Gastroesophageal sphincter (tissue), 4 donors: Measurements from ENCODE around the gene DERA. TPM values are rescaled to one million over a fixed set of nuclear protein-coding genes. Genes with fewer than 3 reads are reported as not detected.
"Not testable (repeated sequence)": the region's sequence is repeated elsewhere in the genome, so short reads cannot be mapped to it uniquely, and the experiment has no call there.

Experiments used
- ATAC-seq: fragments of 150-250 bp; one replicate; pipeline ENCODE4 v1.9.1; 2016; ENCODE audit warnings: mild to moderate bottlenecking, moderate library complexity
- H3K27ac ChIP-seq, 4 donors: fragments of 200-600 bp; sonication (generic) in 3 of 4; 1 replicate in 3 of 4; 2 replicates in 1 of 4; pipeline ENCODE4 v1.5.1; 2016 to 2019
- H3K27me3 ChIP-seq: fragments of 200-600 bp; sonication (generic); one replicate; pipeline ENCODE4 v1.5.1; 2019
- H3K36me3 ChIP-seq, 2 donors: fragments of 200-600 bp; sonication (generic); one replicate each; pipeline ENCODE4 v1.5.1; 2019; ENCODE audit warnings: control low read depth in 1 of 2
- H3K4me1 ChIP-seq, 3 donors: fragments of 200-600 bp; sonication (generic); 1 replicate in 2 of 3; 2 replicates in 1 of 3; pipeline ENCODE4 v1.5.1; 2016 to 2019; ENCODE audit warnings: control low read depth in 2 of 3
- H3K4me3 ChIP-seq, 2 donors: fragments of 200-600 bp; sonication (generic); one replicate each; pipeline ENCODE4 v1.5.1; 2019; ENCODE audit warnings: mild to moderate bottlenecking in 1 of 2, moderate library complexity in 1 of 2
- H3K9me3 ChIP-seq, 3 donors: fragments of 200-600 bp; sonication (generic); one replicate each; pipeline ENCODE4 v1.5.1; 2017 to 2019; ENCODE audit warnings: control low read depth in 2 of 3
- EP300 ChIP-seq: sonication (generic); formaldehyde crosslinking; IDR thresholded peaks from one replicate; pipeline ENCODE4 v1.6.1; 2017; ENCODE audit warnings: antibody characterized with exemption, mild to moderate bottlenecking
- POLR2A ChIP-seq, 2 donors: fragments of 450-650 bp; IDR thresholded peaks; one replicate each; pipeline ENCODE4 v1.6.1; 2017; ENCODE audit warnings: antibody characterized with exemption in 2 of 2, mild to moderate bottlenecking in 2 of 2, moderate library complexity in 1 of 2
- POLR2AphosphoS5 ChIP-seq: sonication (generic); formaldehyde crosslinking; IDR thresholded peaks from one replicate; pipeline ENCODE4 v1.6.1; 2017; ENCODE audit warnings: antibody characterized with exemption
- WGBS, 2 donors: methylation state at CpG; one replicate each; pipeline ENCODE4 v1.1.5; 2018; ENCODE audit warnings: low coverage in 1 of 2; 5-methylcytosine and 5-hydroxymethylcytosine counted together
- total RNA-seq, 4 donors: library from RNA; depleted of rRNA; stranded (reverse); fragments of >200 nt; gene quantifications; one replicate each; pipeline ENCODE4 v1.1.0, GENCODE V29; 2016
- TF ChIP-seq, protein P1 (sequence below), 4 experiments: fragments of 200-600 bp in 2 of 4; fragments of 450-650 bp in 2 of 4; sonication (generic) in 1 of 4; IDR thresholded peaks; one replicate each; pipeline ENCODE4 v1.5.1; 2017 to 2019; ENCODE audit warnings: antibody characterized with exemption in 4 of 4, mild to moderate bottlenecking in 2 of 4, moderate library complexity in 2 of 4

Gene DERA
- total RNA-seq, 4 donors from 2014 or later = 35.9 to 67.4 (median 52.5) TPM

DNA sequence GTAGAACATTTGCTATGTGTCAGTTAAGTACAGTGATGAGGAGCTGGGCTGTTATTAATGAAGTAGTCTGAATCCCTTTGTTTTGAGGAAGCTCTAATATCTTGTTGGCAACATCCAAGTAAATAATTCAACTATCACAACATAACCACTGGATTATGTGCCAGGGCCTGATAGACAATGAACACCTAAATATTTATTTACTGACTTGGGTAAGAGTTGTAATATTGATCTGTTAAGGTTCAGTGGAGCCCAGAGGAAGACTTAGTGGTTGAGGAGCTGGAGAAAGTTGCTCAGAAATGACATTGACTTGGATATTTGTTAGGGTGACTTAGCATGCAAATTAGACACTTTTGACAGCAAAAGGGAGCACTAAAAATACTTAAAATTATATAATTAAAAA lies 26.8 kb downstream of the DERA start:
- Histone ChIP-seq H3K36me3 (peaks cover 0 to 5% of the 10 kb centered on the region in 2 donors), H3K4me3 (no peak overlapping the region), H3K27ac (no peak overlapping the region), H3K27me3 (no peaks in the 10 kb centered on the region), H3K4me1 (peaks cover 0 to 9% (median 0%) of the 10 kb centered on the region in 3 donors), H3K9me3 (peaks cover 0 to 5% (median 0%) of the 10 kb centered on the region in 3 donors)
- no peak for ATAC-seq
- TF ChIP-seq POLR2A (IDR thresholded peaks at IDR 0.05) (no peak), EP300 (no peak), POLR2AphosphoS5 (no peak)
- TF ChIP-seq, protein P1, sequence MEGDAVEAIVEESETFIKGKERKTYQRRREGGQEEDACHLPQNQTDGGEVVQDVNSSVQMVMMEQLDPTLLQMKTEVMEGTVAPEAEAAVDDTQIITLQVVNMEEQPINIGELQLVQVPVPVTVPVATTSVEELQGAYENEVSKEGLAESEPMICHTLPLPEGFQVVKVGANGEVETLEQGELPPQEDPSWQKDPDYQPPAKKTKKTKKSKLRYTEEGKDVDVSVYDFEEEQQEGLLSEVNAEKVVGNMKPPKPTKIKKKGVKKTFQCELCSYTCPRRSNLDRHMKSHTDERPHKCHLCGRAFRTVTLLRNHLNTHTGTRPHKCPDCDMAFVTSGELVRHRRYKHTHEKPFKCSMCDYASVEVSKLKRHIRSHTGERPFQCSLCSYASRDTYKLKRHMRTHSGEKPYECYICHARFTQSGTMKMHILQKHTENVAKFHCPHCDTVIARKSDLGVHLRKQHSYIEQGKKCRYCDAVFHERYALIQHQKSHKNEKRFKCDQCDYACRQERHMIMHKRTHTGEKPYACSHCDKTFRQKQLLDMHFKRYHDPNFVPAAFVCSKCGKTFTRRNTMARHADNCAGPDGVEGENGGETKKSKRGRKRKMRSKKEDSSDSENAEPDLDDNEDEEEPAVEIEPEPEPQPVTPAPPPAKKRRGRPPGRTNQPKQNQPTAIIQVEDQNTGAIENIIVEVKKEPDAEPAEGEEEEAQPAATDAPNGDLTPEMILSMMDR (IDR thresholded peaks at IDR 0.05) = no peak

DNA sequence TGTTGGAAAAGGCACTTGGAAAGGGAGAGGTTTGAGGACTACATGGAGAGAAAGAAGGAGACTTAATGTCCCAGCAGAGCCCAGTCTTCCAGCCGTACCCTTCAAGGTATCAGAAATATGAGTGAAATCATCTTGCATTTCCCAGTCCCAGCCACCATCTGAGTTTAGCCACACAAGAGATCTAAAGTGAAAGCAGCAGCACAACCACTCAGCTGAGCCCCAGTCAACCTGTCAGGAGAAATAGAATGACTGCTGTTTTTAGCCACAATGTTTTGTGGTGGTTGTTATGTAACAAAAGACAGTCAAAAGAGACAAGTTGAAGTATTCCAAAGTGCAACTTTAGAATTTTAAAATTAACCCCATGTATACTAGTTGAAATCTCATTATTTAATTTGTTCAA lies 28.0 kb downstream of the DERA start:
- TF ChIP-seq EP300 (no peak), POLR2AphosphoS5 (no peak), POLR2A (IDR thresholded peaks at IDR 0.05) (no peak)
- TF ChIP-seq, protein P1 (IDR thresholded peaks at IDR 0.05) = no peak
- Histone ChIP-seq H3K36me3 (peaks cover 0 to 5% of the 10 kb centered on the region in 2 donors), H3K27me3 (no peaks in the 10 kb centered on the region), H3K9me3 (peaks cover 0 to 5% (median 0%) of the 10 kb centered on the region in 3 donors), H3K27ac (no peak overlapping the region), H3K4me3 (no peak overlapping the region), H3K4me1 (peaks cover 0 to 2% (median 0%) of the 10 kb centered on the region in 3 donors)
- 89 to 100% methylated on average over 1 of the region's 1 CpG for WGBS, 2 donors
- no peak for ATAC-seq

DNA sequence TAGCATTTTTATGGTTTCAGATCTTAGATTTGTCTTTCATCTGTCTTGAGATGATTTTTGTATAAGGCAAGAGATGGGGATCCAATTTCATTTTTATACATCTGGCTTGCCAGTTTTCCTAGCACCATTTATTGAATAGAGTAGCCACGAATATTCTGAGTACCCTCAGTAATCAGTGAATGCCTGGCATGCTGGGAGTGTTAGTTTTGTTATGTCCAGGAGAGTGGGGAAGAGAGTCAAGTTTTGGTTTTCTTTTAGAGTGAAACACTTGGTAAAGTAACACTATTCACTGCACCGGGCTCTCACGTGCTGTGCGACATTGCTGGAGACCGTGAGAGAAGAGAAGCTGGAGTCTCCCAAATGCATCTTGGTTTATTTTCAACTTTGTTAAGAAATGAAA lies 31.3 kb downstream of the DERA start:
- Histone ChIP-seq H3K4me3 (no peak overlapping the region), H3K27ac (no peak overlapping the region), H3K27me3 (no peaks in the 10 kb centered on the region), H3K4me1 (no peaks in the 10 kb centered on the region), H3K36me3 (peaks cover 0 to 5% of the 10 kb centered on the region in 2 donors), H3K9me3 (peaks cover 0 to 5% (median 0%) of the 10 kb centered on the region in 3 donors)
- ATAC-seq = no peak
- 84 to 96% methylated on average over 5 of the region's 5 CpGs for WGBS, 2 donors
- TF ChIP-seq, protein P1 (IDR thresholded peaks at IDR 0.05) = no peak
- TF ChIP-seq POLR2AphosphoS5 = no peak
- TF ChIP-seq POLR2A (IDR thresholded peaks at IDR 0.05) = no peak
- no peak for TF ChIP-seq EP300

DNA sequence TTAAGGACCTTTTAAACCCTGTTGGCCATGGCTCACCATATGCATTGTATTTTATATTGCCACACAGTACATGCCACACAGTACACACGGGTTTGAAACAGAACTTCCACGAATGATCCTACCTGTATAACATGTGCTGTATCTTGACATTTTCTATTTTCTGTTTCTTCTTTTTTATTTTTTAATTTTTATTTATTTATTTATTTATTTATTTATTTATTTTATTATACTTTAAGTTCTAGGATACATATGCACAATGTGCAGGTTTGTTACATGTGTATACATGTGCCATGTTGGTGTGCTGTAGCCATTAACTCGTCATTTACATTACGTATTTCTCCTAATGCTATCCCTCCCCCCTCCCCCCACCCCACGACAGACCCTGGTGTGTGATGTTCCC lies 32.4 kb downstream of the DERA start:
- WGBS, 2 donors = 95 to 100% methylated on average over 3 to 4 of the region's 5 CpGs
- H3K27me3 ChIP-seq, H3K4me1 ChIP-seq, H3K4me3 ChIP-seq, H3K27ac ChIP-seq, H3K9me3 ChIP-seq, H3K36me3 ChIP-seq, ATAC-seq: not testable (repeated sequence)

DNA sequence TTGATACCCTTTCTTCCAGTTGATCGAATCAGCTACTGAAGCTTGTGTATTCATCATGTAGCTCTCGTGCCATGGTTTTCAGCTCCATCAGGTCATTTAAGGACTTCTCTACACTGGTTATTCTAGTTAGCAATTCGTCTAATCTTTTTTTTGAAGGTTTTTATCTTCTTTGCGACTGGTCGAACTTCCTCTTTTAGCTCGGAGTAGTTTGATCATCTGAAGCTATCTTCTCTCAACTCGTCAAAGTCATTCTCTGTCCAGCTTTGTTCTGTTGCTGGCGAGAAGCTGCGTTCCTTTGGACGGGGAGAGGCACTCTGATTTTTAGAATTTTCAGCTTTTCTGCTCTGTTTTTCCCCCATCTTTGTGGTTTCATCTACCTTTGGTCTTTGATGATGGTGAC lies 37.3 kb downstream of the DERA start:
- not testable (repeated sequence) for H3K27ac ChIP-seq, H3K36me3 ChIP-seq, H3K27me3 ChIP-seq, H3K9me3 ChIP-seq, H3K4me3 ChIP-seq, ATAC-seq
- peaks cover 0 to 18% (median 0%) of the 10 kb centered on the region in 3 donors for H3K4me1 ChIP-seq
- 84 to 100% methylated on average over 1 to 9 of the region's 10 CpGs for WGBS, 2 donors

DNA sequence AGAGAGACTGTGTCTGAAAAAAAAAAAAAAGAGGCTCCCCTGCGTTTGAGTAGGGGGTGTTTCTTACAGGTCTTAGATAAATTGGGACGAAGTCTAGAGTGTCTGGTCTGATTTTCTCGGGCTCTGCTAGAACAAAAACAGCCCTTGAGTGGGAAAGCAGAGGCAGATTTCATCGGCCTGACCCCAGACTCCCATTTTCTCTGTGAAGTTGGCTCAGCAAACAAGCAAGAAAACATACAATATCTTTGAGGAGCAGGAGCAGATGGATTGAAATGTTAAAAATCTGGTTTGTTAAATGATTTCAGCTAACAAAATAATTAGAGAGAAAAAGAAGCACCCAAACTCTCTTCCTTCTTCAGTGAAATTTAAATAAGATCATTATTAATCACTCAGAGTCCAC lies 44.1 kb downstream of the DERA start:
- Histone ChIP-seq H3K27me3 (no peaks in the 10 kb centered on the region), H3K4me3 (no peak overlapping the region), H3K27ac (no peak overlapping the region), H3K9me3 (no peaks in the 10 kb centered on the region), H3K4me1 (peaks cover 0 to 8% (median 0%) of the 10 kb centered on the region in 3 donors), H3K36me3 (peaks cover 0 to 22% of the 10 kb centered on the region in 2 donors)
- ATAC-seq = no peak
- TF ChIP-seq POLR2AphosphoS5 = no peak
- no peak for TF ChIP-seq POLR2A (IDR thresholded peaks at IDR 0.05)
- TF ChIP-seq EP300 = no peak
- TF ChIP-seq, protein P1 (IDR thresholded peaks at IDR 0.05) = no peak
- WGBS, 2 donors = 75 to 77% methylated on average over 4 of the region's 4 CpGs
